B cell (primary cell): ENCODE data around the gene RPS18. TPM values are rescaled to one million over a fixed set of nuclear protein-coding genes. Genes with fewer than 3 reads are reported as not detected.

Experiments
- ATAC-seq: fragments of 200-7000 bp; cut with Tn5 transposase; one replicate; pipeline ENCODE4 v1.10.0; 2021; ENCODE audit warnings: low read depth, mild to moderate bottlenecking, moderate number of reproducible peaks, moderate library complexity
- CTCF ChIA-PET: fragments of 350-600 bp; sonication (Branson Sonifier 250); formaldehyde crosslinking; loops from one replicate; lab custom pipeline; 2021; ENCODE audit warnings: antibody characterized with exemption, inconsistent platforms; lab: Charles Lee
- POLR2A ChIA-PET: fragments of 350-600 bp; sonication (Branson Sonifier 250); formaldehyde crosslinking; loops from one replicate; lab custom pipeline; 2021; ENCODE audit warnings: antibody characterized with exemption; lab: Charles Lee
- DNase-seq: peaks from one replicate; pipeline ENCODE4 v3.0.0; 2013
- H2AFZ ChIP-seq: 2 replicates; pipeline ENCODE4 v1.6.1; 2012; ENCODE audit warnings: mild to moderate bottlenecking, low read depth, low read length; ENCODE audit not compliant: insufficient read depth, poor library complexity, severe bottlenecking
- H3K27ac ChIP-seq, 2 donors: 1 replicate in 1 of 2; 2 replicates in 1 of 2; pipeline ENCODE4 v1.5.1; 2012 to 2013; ENCODE audit warnings: low read length in 2 of 2, mild to moderate bottlenecking in 2 of 2, moderate library complexity in 1 of 2
- H3K27me3 ChIP-seq, 4 experiments: fragments of 200-600 bp in 1 of 4; sonication (generic) in 1 of 4; replicated peaks in 1 of 4; 1 replicate in 2 of 4; 2 replicates in 2 of 4; pipeline versions ENCODE4 v1.6.1 to v1.7.0; 2013 to 2016; ENCODE audit warnings: low read length in 3 of 4, mild to moderate bottlenecking in 2 of 4, mixed read lengths in 1 of 4, moderate library complexity in 1 of 4; ENCODE audit not compliant: insufficient read depth in 4 of 4, control insufficient read depth in 3 of 4; ENCODE audit errors: control extremely low read depth in 1 of 4
- H3K36me3 ChIP-seq, 2 experiments: replicated peaks in 1 of 2; 1 replicate in 1 of 2; 2 replicates in 1 of 2; pipeline versions ENCODE4 v1.6.1 to v1.7.1; 2013; ENCODE audit warnings: low read length in 1 of 2; ENCODE audit not compliant: insufficient read depth in 2 of 2, control insufficient read depth in 1 of 2; ENCODE audit errors: control extremely low read depth in 1 of 2, extremely low read depth in 1 of 2
- H3K4me1 ChIP-seq, 2 donors: fragments of 200-600 bp in 1 of 2; sonication (generic) in 1 of 2; 1 replicate in 1 of 2; 2 replicates in 1 of 2; pipeline versions ENCODE4 v1.5.1 to v1.6.1; 2013 to 2017; ENCODE audit warnings: low read length in 2 of 2; ENCODE audit not compliant: control insufficient read depth in 2 of 2, insufficient read depth in 2 of 2
- H3K4me2 ChIP-seq: replicated peaks from 2 replicates; pipeline ENCODE3; 2012; ENCODE audit warnings: mild to moderate bottlenecking, low read depth, low read length; ENCODE audit not compliant: poor library complexity, severe bottlenecking
- H3K4me3 ChIP-seq, 5 experiments: fragments of 200-600 bp in 1 of 5; sonication (generic) in 1 of 5; 1 replicate in 3 of 5; 2 replicates in 2 of 5; pipeline versions ENCODE4 v1.5.1 to v1.7.0; 2011 to 2016; ENCODE audit warnings: low read length in 4 of 5, mild to moderate bottlenecking in 4 of 5, low read depth in 2 of 5, control low read depth in 1 of 5, moderate library complexity in 1 of 5; ENCODE audit not compliant: insufficient read depth in 1 of 5; ENCODE audit errors: control extremely low read depth in 1 of 5, extremely low read depth in 1 of 5
- H3K79me2 ChIP-seq: fragments of 200-600 bp; sonication (generic); one replicate; pipeline ENCODE4 v1.6.0; 2016; ENCODE audit warnings: low read length; ENCODE audit not compliant: control insufficient read depth, insufficient read depth
- H3K9ac ChIP-seq: fragments of 200-600 bp; sonication (generic); 2 replicates; pipeline ENCODE4 v1.6.1; 2017; ENCODE audit warnings: mild to moderate bottlenecking, low read length, moderate library complexity
- H3K9me3 ChIP-seq, 3 donors: one replicate each; pipeline versions ENCODE4 v1.6.1 to v1.7.1; 2013; ENCODE audit warnings: low read length in 2 of 3; ENCODE audit not compliant: control insufficient read depth in 2 of 3, insufficient read depth in 1 of 3; ENCODE audit errors: control extremely low read depth in 1 of 3
- H4K20me1 ChIP-seq: 2 replicates; pipeline ENCODE4 v1.6.0; 2012; ENCODE audit warnings: mild to moderate bottlenecking, low read length; ENCODE audit not compliant: insufficient read depth, control insufficient read depth, poor library complexity, severe bottlenecking
- H3K27ac Mint-ChIP-seq: one replicate; pipeline ENCODE4 v1.8.0; 2021; ENCODE audit warnings: mixed read lengths
- H3K27me3 Mint-ChIP-seq: one replicate; pipeline ENCODE4 v1.8.0; 2021; ENCODE audit warnings: mixed read lengths
- H3K4me1 Mint-ChIP-seq: one replicate; pipeline ENCODE4 v1.8.0; 2021; ENCODE audit warnings: mixed read lengths
- H3K4me3 Mint-ChIP-seq: one replicate; pipeline ENCODE4 v1.8.0; 2021; ENCODE audit warnings: mixed read lengths
- H3K9me3 Mint-ChIP-seq: one replicate; pipeline ENCODE4 v1.8.0; 2022; ENCODE audit warnings: mixed read lengths; ENCODE audit not compliant: insufficient read depth
- CTCF ChIP-seq: fragments of 200-600 bp; IDR thresholded peaks from one replicate; pipeline ENCODE4 v1.8.0; 2022; ENCODE audit warnings: antibody characterized with exemption, mild to moderate bottlenecking
- EZH2 ChIP-seq: IDR thresholded peaks from 2 replicates; pipeline ENCODE4 v1.6.1; 2012; ENCODE audit warnings: borderline replicate concordance, low read depth, mild to moderate bottlenecking, moderate library complexity, low read length; ENCODE audit not compliant: insufficient read depth, poor library complexity, severe bottlenecking
- WGBS: methylation state at CpG from one replicate; pipeline ENCODE4 v1.1.5; 2013; ENCODE audit warnings: missing lambda C conversion rate; ENCODE audit not compliant: insufficient coverage; 5-methylcytosine and 5-hydroxymethylcytosine counted together
- intact Hi-C: fragments of 100-400 bp; cut with micrococcal nuclease; formaldehyde crosslinking; loops from one replicate; pipeline ENCODE4 v1.10.0; 2022
- polyA plus RNA-seq: library from polyadenylated mRNA; depleted of rRNA; stranded (reverse); fragments of >200 nt; gene quantifications from 2 replicates; pipeline ENCODE4 v1.2.3, GENCODE V29; 2012
- total RNA-seq, 2 donors: library from RNA; stranded (reverse); fragments of 120-200 nt in 1 of 2; gene quantifications; 1 replicate in 1 of 2; 2 replicates in 1 of 2; pipeline versions ENCODE4 v1.2.3 to v1.2.4, GENCODE V29; 2013 to 2022

The RPS18 gene
- total and polyA plus RNA-seq, 2 donors (not counting 1 experiment from before 2014, with no cell fraction given) = 3,830 to 5,829 TPM

- Histone ChIP-seq H2AFZ (no peak overlapping the region), H3K4me2 (peak overlapping the region; percentile 90), H3K4me1 (peaks cover 55 to 66% of the 10 kb centered on the region in 2 donors), H3K4me3 (peak overlapping the region in 2 of 5 experiments; percentile 86 to 95), H3K27me3 (no peaks in the 10 kb centered on the region), H3K79me2 (peaks cover 64% of the 10 kb centered on the region), H3K36me3 (peaks cover 8 to 44% of the 10 kb centered on the region in 2 experiments), H3K9me3 (no peaks in the 10 kb centered on the region), H3K9ac (peak overlapping the region; percentile 93), H3K27ac (peak overlapping the region; percentile 89 to 94), H4K20me1 (peaks cover 22% of the 10 kb centered on the region)
- DNase-seq = no peak
- ChIA-PET CTCF (interaction anchor here (1.6 kb wide), 1 partner anchor 72 kb away, joined by 6 read pairs; no protein-coding TSS in a partner anchor), POLR2A (interaction anchor here (1.5 kb wide), 1 partner anchor 11 kb away, joined by 5 read pairs; no protein-coding TSS in a partner anchor)
- TF ChIP-seq EZH2 (no peak), CTCF (no peak)
- no peak for ATAC-seq
- H3K9me3 Mint-ChIP-seq = no peaks in the 10 kb centered on the region
- H3K27me3 Mint-ChIP-seq = no peaks in the 10 kb centered on the region
- peak overlapping the region; percentile 94 for H3K4me3 Mint-ChIP-seq
- intact Hi-C loops = loop anchor here (5.0 kb wide), 1 partner anchor 309 kb away; the partner anchor contains the start of gene BAK1
- 48% methylated on average over 3 of the region's 11 CpGs for WGBS
- H3K27ac Mint-ChIP-seq = peak overlapping the region; percentile 99
- peaks cover 74% of the 10 kb centered on the region for H3K4me1 Mint-ChIP-seq
Observed at GRCh38 chr6:33273129-33273923, 1.5 kb downstream of the RPS18 start.
